Endothelial cell of hepatic sinusoid (primary cell): ENCODE results near the gene PRKAG2.

Experiments used
- in situ Hi-C: cut with HindIII; loops from 2 replicates; pipeline ENCODE4 v1.10.0; 2017; ENCODE audit warnings: low sequenced_read_pairs

PRKAG2 gene

DNA sequence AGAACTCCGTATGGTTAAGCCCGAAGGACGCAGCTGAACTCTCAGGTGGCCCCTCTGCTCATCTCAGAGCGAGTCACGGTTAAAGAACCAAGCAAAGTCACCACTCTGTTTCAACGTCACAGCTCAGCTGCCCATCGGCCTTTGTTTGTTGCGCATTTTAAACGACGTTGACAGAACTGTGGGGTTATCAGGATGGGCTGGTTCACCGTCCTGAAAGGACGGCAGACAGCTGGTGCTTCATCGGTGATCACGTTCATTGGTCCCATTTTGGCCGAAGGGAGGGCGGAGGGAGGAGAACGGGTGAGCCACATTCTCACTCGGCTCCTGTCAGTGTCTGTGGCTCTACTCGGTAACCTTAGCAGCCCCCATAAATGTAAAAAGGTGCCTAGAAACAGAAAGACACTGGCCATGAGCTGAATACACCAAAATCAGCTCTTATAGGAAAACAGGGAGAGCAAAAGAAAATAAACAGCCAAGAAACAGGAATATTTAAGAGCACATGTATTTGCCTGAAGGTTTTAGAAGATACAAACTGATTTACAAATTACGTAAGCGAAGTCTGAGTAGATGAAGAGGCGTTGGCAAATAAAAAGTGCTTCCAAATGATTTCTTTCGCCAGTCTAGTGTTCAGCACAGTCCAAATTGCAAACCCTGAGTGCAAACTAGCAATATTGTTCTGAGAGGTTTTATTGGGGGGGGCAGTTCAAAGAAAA lies 8.4 kb downstream of the PRKAG2 start:
- in situ Hi-C loops, result no loop called here

DNA sequence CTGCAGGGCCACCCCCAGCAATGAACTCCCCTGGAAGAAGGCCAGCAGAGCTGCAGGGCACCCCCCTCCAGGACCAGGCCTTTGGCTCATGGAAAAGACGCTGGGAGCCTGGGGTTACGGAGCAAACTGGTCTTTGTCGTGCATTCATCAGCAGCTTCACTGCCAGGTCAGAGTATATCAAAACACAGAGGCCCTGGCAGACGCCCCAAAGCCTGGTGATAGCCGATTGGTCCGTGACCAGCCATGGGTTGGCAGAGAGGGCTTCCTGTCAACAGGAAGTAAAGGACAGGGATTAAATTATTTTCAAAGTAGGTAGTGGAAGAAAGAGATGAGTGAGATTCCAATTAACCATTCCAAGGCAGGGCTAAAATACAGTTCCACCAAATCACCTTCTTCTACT lies 9.0 kb downstream of the PRKAG2 start:
- in situ Hi-C loops, result no loop called here

DNA sequence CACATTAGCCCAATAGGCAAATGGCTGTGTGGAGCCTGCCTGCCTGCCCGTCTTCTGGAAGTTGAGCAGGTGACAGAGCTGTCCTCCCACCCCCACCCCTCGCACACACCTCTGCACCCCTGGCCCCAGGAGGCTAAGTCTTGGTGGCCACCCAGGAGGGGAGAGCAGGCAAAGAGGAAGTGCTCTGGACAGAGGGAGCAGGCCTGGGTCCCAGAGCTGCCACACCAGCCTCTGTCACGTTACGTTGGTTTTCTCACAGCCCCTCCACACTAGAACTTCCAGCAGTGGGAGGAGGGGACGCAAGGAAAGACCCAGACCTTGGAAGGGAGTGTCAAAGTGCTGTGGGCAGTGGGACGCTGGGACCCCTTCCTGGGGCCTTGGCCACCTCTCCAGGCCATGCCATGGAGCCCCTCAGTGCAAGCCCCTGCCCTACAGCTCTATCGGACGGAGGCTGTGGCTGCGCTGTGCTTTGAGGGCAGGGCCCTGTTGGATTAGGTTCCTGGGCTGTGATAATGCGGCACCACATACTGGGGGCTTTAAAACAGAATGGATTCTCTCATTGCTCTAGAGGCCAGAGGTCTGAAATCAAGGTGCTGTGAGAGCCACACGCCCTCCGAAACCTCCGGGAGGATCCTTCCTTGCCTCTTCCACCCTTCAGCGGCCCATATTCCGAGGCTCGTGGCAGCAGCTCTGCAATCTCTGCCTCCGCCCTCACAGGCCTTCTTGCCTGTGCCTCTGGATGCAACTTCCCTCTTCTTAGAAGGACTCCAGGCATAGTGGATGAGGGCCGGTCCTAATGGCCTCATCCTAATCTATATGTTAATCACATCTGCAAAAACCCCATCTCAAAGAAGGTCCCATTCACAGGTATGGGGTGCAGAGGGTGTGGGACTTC lies 9.9 kb downstream of the PRKAG2 start:
- in situ Hi-C loops, result no loop called here

DNA sequence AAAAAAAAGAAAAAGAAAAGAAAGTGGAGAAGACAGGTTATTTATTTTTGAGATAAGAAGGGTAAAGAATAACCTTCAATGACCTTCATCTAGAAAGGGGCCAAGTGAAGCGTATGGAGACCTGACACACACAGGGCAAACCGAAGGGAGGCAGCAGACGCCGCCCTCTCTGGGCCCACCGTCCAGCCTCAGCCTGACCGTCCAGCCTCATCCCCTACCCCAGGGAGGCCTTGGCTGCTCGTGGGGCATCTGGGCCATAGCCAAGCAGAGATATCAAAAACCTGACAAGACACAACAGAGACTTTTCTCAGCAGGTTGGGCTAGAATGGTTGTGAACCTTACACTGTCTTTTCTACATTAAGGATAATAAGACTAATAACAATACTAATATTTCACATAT lies 10.9 kb downstream of the PRKAG2 start:
- in situ Hi-C loops, result no loop called here

DNA sequence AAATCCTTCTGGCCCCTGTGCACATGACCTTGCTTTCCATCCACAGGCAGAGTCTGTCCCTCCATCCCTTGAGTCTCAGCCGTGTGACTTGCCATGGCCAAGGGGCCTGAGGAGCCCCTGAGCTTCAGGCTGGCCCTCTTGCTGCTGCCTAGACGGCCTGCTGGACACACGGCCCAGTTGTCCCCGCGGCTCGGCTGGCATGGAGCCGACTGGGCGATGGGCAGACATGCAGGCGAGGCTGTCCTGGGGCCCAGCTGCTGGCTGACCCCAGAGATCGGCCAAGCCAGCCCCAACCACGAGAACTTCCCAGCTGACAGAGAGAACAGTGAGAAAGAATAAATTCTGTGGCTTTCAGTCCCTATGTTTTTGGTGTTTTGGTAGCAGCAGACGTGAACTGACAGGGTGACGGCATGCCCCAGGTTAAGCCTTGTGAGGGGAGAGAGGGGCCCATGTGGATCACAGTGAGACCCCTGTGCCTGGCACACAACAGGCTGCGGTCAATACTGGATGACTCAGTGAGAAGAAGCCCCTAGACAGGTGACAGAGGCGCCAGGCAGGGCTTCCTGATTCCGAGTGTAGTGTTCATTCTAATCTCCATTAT lies 11.7 kb downstream of the PRKAG2 start:
- in situ Hi-C loops, result no loop called here

DNA sequence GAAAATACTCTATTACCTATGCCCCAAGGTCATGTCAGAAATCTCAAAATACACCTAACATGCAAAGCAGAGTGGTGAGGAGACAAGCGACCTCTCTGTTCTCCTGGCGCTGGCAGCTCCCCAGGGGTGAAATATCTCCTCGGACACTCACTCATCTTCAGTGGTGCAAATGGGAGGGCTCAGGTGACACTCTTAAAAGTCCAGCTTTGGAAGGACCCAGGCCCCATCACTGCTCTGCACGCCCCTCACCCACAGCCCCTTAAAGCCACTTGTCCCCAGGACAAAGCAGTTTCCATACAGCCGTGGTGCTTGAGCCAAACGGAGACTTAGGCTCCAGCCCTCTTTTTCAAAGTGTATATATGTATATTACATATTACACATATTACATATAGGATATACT lies 12.4 kb downstream of the PRKAG2 start:
- in situ Hi-C loops, result no loop called here

GRCh38 chr7:151864081-151864480 lies 12.8 kb downstream of the PRKAG2 start:
- in situ Hi-C loops, result no loop called here

- in situ Hi-C loops, result no loop called here
These were observed 13.4 kb downstream of the PRKAG2 start for GRCh38 chr7:151863386-151864079.

- in situ Hi-C loops, result no loop called here
These were observed 14.1 kb downstream of the PRKAG2 start for GRCh38 chr7:151862606-151863381.

DNA sequence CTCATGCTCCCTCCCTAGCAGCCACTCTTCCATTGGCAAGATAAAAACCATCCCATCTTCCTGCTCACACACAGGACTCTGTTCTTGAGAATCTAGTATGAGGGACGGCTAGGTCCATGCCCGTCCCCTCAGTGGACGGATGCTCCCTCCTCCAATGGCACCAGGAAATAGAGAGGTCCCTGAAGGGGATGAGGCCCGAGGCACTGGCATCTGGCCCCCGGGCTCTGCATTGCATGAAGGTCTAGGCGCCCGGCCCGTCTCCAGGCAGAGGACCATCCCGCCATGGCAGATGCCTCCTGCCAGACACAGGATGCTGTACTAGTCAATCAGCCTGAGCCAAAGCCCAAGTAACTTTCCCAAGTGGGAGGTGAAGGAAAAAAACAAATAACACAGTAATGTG lies 15.0 kb downstream of the PRKAG2 start:
- in situ Hi-C loops, result no loop called here

DNA sequence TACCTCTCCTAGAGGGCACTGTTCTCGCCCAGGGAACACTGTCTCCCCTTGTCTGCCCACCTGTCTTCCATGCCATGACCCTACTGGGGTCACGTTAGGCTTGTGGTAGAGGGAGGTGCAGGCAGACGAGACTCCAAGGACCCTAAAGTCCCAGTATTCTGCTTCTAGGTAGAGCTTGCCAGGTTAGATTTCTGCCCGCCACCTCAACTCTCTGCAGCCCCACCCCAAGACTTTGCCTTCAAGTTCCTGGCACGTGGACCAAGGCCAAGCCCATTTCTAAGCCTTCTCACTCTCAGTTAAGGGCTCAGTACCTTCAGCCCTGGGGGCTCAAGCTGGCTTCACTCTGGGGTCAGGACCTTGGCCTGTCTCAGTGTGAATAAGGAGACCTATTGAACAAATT lies 16.1 kb downstream of the PRKAG2 start:
- in situ Hi-C loops, result no loop called here

DNA sequence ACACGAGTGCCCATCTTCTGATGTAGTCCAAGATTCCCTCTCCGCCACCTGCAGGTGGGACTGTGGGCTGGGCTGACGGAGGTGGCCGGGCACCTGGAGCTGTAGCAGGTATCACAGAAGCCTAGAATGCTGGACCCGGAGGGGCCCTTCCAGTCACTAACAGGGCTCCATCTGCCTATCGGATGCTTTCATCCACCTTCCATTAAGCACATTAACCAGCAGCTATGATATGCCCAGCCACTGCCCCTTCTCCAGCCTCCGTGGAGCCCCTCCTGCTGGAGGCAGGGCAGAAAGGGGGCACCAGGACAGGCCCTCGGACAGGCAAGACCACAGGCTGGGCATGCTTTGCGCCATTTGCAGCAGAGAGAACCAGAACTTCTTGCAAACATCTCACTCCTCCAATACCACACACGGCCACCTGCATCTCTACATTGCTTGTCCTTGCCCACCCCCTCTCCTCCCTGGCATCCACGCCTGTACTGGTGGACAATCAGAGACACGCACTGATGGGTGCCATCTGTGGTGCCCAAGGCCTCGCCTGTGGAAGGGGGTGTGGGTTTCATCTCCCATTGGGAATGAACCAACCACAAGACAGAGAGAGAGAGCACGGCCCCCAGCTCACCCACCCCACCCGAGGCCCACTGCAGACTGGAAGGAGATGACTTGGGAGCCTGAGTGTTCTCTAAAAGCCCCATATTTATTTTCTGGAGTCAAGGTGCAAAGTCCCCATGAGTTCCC lies 16.8 kb downstream of the PRKAG2 start:
- in situ Hi-C loops, result no loop called here

- in situ Hi-C loops, result no loop called here
These were observed 17.6 kb downstream of the PRKAG2 start for GRCh38 chr7:151859111-151859947.

- in situ Hi-C loops, result no loop called here
These were observed 18.5 kb downstream of the PRKAG2 start for GRCh38 chr7:151858456-151858855.

DNA sequence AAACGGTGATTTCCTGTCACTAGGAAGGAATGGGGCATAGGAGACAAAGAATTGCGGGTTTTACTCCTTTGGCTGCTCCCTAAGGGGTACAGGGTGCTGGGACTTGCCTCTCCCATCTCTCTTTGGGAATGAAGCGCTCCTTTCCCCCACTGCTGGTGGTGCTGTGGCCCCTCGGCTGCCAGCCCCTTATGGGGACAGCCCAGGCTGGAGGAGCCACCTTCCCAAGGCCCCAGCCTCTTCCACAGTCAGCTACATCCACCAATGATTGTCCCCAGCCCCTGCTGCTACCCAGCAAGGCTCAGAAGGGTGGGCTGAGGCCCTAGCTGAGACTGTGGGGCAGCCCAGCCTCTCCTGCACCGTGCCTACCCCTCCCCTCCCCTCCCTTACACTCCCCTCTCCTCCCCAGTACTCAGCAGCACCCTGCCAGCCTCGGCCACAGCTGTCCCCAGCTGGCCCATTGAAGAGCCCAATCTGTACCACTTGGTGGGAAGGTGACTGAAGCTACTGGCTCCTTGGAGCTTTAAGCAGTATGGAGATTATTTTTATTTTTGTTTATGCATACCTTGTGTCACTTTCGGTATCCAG lies 19.0 kb downstream of the PRKAG2 start:
- in situ Hi-C loops, result no loop called here

- in situ Hi-C loops, result no loop called here
These were observed 19.5 kb downstream of the PRKAG2 start for GRCh38 chr7:151857412-151857811.

DNA sequence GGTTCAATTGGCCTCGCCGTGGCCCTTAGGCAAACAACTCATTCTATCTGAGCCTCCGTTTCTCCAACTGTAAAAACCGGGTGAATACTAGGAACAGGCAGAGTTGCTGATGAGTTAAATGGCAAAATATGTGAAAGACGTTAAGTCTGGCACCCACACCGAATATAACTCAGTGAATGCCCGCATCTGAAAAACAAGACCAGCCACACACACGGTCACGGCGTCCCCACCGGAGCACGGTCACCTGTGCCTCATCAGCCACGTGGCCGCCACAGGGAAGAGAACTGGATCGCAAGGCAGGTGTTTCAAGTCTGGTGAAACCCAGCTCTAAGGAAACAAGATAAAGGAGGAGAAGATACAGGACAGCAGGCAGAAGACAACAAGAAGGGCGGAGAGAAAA lies 20.4 kb downstream of the PRKAG2 start:
- in situ Hi-C loops, result no loop called here

- in situ Hi-C loops, result no loop called here
These were observed 20.8 kb downstream of the PRKAG2 start for GRCh38 chr7:151856098-151856497.

GRCh38 chr7:151854720-151855071 lies 22.2 kb downstream of the PRKAG2 start:
- in situ Hi-C loops, result no loop called here
